GM12872 (cell line): Measurements from ENCODE around the gene ETV3.

Source experiments
- TF ChIP-seq, protein P1 (sequence below): IDR thresholded peaks from 3 replicates; pipeline ENCODE4 v1.5.1; 2011; ENCODE audit warnings: low read depth, mild to moderate bottlenecking, low read length, moderate library complexity; ENCODE audit not compliant: insufficient read depth

ETV3 gene

DNA sequence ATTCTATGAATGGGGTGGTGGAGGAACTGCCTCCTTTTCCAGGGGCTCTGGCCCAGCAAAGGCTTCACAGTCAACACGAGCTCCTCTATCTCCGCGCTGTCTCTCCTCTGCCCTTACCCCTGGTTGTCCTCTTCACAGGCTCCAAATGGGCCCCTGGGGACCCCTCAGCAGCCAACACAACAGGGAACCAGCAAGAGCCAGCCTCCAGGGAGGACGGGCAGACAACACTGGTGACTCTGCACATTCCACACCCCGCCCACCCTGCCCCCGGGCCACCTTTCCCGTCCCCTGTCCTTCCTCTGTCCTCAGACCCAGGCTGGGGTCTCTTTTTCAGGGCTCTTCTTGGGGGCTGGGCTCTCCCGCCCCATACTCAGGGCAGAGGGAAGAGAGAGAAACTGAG, 17.5 kb upstream of the ETV3 start:
- TF ChIP-seq, protein P1, sequence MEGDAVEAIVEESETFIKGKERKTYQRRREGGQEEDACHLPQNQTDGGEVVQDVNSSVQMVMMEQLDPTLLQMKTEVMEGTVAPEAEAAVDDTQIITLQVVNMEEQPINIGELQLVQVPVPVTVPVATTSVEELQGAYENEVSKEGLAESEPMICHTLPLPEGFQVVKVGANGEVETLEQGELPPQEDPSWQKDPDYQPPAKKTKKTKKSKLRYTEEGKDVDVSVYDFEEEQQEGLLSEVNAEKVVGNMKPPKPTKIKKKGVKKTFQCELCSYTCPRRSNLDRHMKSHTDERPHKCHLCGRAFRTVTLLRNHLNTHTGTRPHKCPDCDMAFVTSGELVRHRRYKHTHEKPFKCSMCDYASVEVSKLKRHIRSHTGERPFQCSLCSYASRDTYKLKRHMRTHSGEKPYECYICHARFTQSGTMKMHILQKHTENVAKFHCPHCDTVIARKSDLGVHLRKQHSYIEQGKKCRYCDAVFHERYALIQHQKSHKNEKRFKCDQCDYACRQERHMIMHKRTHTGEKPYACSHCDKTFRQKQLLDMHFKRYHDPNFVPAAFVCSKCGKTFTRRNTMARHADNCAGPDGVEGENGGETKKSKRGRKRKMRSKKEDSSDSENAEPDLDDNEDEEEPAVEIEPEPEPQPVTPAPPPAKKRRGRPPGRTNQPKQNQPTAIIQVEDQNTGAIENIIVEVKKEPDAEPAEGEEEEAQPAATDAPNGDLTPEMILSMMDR, result no peak

DNA sequence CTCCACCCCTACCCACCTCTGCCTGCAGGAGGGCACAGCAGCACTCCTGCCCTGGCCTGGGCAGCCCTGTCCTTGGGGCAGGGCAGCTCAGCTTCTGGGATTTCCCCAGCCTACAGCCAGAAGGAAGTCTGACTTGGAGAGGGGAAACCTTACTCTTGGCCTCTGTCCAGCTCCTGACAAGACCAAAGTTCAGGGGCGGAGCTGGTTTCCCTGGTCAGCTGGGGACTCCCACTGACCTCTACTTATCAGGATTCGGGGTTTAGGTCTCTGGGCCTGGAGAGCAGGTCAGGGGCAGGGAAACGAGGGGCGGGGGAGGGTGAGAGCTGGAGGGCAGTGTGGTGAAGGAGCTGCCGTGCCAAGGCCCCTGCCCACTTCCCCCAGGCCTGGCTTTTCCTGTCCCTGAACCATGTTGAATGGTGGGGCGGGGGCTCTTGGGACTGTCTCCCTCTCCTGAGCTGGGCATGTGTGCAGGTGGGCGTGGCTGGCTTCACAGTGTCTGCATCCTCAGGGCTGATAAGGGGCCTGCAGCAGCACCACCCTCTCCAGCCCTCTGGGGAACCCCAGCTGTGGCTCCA, 16.8 kb upstream of the ETV3 start:
- TF ChIP-seq, protein P1, result no peak

GRCh38 chr1:157154291-157154690, 16.1 kb upstream of the ETV3 start:
- TF ChIP-seq, protein P1, result no peak

- TF ChIP-seq, protein P1, result no peak
These were observed 15.6 kb upstream of the ETV3 start for GRCh38 chr1:157153746-157154145.

GRCh38 chr1:157152510-157152909, 14.3 kb upstream of the ETV3 start:
- TF ChIP-seq, protein P1, result no peak

DNA sequence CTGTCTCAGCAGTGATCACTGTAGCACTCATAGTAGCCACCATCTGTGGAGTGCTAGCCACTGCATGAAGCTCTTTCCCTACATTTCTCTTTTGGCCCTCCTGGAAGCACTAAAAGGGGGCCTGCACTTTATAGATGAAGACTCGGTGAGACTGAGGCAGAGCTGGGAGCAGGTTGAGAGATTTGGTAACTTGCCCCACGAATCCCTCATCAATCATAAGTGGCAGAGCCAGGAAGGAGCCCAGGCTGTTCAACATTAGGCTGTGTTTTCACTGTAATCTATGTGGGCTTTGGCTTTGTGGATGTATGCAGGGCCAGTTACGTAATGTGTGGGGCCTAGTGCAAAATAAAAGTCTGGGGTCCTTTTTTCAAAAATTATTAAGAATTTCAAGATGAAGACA, 13.3 kb upstream of the ETV3 start:
- TF ChIP-seq, protein P1, result no peak

DNA sequence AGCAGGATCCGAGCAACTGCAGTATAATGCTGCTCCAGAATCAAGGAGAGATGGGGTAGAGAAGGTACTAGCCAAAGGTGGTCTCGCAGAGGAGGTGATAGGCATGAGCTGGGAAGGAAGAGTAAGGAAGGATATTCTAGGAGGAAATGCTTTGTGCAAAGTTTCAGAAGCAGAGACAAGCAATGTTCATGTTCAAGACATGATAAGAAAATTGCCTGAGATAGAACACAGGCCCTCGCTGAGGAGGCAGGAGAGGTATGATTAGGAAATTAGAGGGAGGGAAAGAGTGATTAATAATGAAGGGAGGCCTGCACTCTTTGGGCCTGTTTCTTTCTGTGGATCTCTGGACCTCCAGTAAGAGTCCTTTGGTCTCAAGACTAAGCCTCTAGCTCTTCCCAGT, 12.9 kb upstream of the ETV3 start:
- TF ChIP-seq, protein P1, result no peak

GRCh38 chr1:157150631-157151030, 12.4 kb upstream of the ETV3 start:
- TF ChIP-seq, protein P1, result no peak
